ENCODE results near the gene MACO1.

Gene MACO1

DNA sequence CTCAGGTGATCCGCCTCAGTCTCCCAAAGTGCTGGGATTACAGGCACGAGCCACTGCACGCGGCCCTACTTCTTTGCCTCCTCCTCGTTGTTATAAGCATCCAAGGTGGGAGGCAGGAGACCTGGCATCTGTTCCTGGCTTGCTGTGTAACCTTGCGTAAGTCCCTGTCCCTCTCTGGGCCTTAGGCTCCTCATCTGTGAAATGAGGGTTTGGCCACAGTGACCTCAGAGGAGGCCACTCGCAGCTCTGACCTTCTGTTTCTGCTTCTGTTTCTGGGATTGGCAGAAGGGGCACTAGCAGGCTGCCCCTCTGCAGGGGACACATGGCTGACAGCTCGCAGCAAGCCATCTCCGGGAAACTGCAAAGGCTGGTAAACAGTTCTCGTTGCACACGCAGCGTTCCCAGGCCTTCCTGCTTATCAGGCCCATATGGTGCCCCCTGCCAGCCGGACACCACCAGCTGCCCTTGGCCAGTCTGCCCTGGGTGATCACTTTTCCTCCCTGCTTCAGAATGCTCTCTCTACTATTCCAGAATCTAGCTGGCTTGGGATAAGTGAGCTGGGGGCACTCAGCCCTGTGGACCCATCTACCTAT lies 110.1 kb downstream of the MACO1 start:
- H3K4me3 ChIP-seq (ENCODE audit: low read length), result no peak overlapping the region
- H3K4me2 ChIP-seq (ENCODE audit: low read length), result no peak overlapping the region
- no peaks in the 10 kb centered on the region for H3F3A ChIP-seq (ENCODE audit: control insufficient read depth, insufficient read depth)
- H3K79me2 ChIP-seq (ENCODE audit: control insufficient read depth, low read length), result no peaks in the 10 kb centered on the region
- H3K9me3 ChIP-seq (ENCODE audit: control insufficient read depth, insufficient read depth, low read length), result no peaks in the 10 kb centered on the region
- H3K9me2 ChIP-seq (replicated peaks; ENCODE audit: control insufficient read depth, low read length), result no peaks in the 10 kb centered on the region
- H3K27me3 ChIP-seq (ENCODE audit: control insufficient read depth, low read length), result peaks cover 58% of the 10 kb centered on the region
- H3K4me1 ChIP-seq (ENCODE audit: control insufficient read depth, low read length), result peaks cover 10% of the 10 kb centered on the region
- no peak for TF ChIP-seq EZH2phosphoT487 (IDR thresholded peaks at IDR 0.05; ENCODE audit: borderline replicate concordance, low read length)
- TF ChIP-seq, protein P1, sequence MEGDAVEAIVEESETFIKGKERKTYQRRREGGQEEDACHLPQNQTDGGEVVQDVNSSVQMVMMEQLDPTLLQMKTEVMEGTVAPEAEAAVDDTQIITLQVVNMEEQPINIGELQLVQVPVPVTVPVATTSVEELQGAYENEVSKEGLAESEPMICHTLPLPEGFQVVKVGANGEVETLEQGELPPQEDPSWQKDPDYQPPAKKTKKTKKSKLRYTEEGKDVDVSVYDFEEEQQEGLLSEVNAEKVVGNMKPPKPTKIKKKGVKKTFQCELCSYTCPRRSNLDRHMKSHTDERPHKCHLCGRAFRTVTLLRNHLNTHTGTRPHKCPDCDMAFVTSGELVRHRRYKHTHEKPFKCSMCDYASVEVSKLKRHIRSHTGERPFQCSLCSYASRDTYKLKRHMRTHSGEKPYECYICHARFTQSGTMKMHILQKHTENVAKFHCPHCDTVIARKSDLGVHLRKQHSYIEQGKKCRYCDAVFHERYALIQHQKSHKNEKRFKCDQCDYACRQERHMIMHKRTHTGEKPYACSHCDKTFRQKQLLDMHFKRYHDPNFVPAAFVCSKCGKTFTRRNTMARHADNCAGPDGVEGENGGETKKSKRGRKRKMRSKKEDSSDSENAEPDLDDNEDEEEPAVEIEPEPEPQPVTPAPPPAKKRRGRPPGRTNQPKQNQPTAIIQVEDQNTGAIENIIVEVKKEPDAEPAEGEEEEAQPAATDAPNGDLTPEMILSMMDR (IDR thresholded peaks at IDR 0.05; ENCODE audit: low read depth, low read length, poor library complexity, severe bottlenecking), result no peak
- H4K20me1 ChIP-seq (ENCODE audit: control insufficient read depth, insufficient read depth, low read depth, low read length), result no peaks in the 10 kb centered on the region
- no peaks in the 10 kb centered on the region for H3K36me3 ChIP-seq (ENCODE audit: control insufficient read depth, low read length)
- no peak overlapping the region for H3K27ac ChIP-seq (ENCODE audit: low read depth, low read length)

DNA sequence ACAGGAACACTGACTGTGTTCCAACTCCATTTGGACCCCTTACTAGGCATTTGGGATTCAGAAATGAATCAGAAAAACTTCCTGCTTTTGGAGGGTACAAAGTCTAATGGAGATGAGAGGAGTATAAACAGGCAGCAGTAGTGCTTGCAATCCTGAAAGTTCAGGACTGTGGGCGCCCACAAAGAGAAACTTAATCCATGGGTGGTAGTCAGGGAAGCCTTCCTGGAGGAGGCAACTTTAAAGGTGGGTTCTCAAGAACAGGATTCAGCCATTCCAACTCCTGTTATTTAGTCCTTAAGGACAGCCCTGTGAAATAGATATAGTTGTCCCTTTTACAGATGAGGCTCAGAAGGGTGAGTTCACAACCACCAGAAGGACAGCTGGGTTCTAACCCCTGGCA lies 110.7 kb downstream of the MACO1 start:
- Histone ChIP-seq H3K36me3 (ENCODE audit: control insufficient read depth, low read length) (no peaks in the 10 kb centered on the region), H3K4me3 (ENCODE audit: low read length) (no peak overlapping the region), H3K4me2 (ENCODE audit: low read length) (no peak overlapping the region), H3K4me1 (ENCODE audit: control insufficient read depth, low read length) (peaks cover 10% of the 10 kb centered on the region), H3K9me3 (ENCODE audit: control insufficient read depth, insufficient read depth, low read length) (no peaks in the 10 kb centered on the region), H3K27ac (ENCODE audit: low read depth, low read length) (no peak overlapping the region), H3K79me2 (ENCODE audit: control insufficient read depth, low read length) (no peaks in the 10 kb centered on the region), H3K9me2 (replicated peaks; ENCODE audit: control insufficient read depth, low read length) (no peaks in the 10 kb centered on the region), H3K27me3 (ENCODE audit: control insufficient read depth, low read length) (peaks cover 52% of the 10 kb centered on the region), H4K20me1 (ENCODE audit: control insufficient read depth, insufficient read depth, low read depth, low read length) (no peaks in the 10 kb centered on the region), H3F3A (ENCODE audit: control insufficient read depth, insufficient read depth) (no peaks in the 10 kb centered on the region)
- TF ChIP-seq EZH2phosphoT487 (IDR thresholded peaks at IDR 0.05; ENCODE audit: borderline replicate concordance, low read length), result no peak
- TF ChIP-seq, protein P1 (IDR thresholded peaks at IDR 0.05; ENCODE audit: low read depth, low read length, poor library complexity, severe bottlenecking), result no peak

DNA sequence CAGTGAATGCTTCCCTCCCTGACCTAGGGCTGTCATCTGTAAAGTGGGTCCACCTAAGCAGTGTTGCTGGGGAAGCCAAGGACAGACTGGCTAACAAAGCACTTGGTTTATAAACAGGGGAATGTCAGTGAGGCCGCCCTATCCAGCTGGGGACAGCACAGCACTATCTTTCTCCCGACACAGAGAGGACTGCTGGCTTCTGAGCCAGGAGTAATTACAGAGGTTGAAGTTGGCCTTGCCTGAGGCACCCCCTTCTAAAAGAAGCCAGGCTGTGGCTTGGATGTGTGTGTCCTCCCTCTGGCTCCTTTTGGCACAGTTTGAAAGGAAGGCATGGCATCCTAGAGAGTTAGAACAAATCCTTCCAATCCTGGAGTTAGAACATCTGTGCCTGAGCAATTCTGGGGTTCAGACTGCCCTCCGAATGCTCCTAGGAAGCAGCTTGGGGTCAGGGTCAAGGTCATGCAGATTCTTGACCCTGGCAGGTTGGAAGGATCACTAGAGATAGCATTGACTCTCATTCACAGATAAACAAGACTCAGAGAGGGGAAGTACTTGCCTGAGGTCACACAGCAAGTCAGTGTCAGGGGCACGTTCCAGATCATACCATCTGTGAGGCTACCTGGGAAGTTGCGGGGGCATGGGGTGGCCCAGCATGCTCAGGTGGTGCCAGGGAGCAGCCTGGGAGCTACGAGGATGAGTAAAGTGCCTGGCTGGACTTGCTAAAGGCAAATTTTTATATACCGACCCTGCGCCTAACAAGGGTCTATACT lies 111.4 kb downstream of the MACO1 start:
- Histone ChIP-seq H3K9me2 (replicated peaks; ENCODE audit: control insufficient read depth, low read length) (no peaks in the 10 kb centered on the region), H3K27ac (ENCODE audit: low read depth, low read length) (no peak overlapping the region), H3K79me2 (ENCODE audit: control insufficient read depth, low read length) (no peaks in the 10 kb centered on the region), H4K20me1 (ENCODE audit: control insufficient read depth, insufficient read depth, low read depth, low read length) (no peaks in the 10 kb centered on the region), H3K27me3 (ENCODE audit: control insufficient read depth, low read length) (peaks cover 45% of the 10 kb centered on the region), H3K4me3 (ENCODE audit: low read length) (no peak overlapping the region), H3K9me3 (ENCODE audit: control insufficient read depth, insufficient read depth, low read length) (no peaks in the 10 kb centered on the region), H3F3A (ENCODE audit: control insufficient read depth, insufficient read depth) (no peaks in the 10 kb centered on the region), H3K4me2 (ENCODE audit: low read length) (no peak overlapping the region), H3K36me3 (ENCODE audit: control insufficient read depth, low read length) (no peaks in the 10 kb centered on the region), H3K4me1 (ENCODE audit: control insufficient read depth, low read length) (peaks cover 10% of the 10 kb centered on the region)
- TF ChIP-seq, protein P1 (IDR thresholded peaks at IDR 0.05; ENCODE audit: low read depth, low read length, poor library complexity, severe bottlenecking), result no peak
- TF ChIP-seq EZH2phosphoT487 (IDR thresholded peaks at IDR 0.05; ENCODE audit: borderline replicate concordance, low read length), result no peak

All from DOHH2 (cell line).